Measurements from ENCODE around the gene GCNT1.
"Not testable (repeated sequence)": the region's sequence is repeated elsewhere in the genome, so short reads cannot be mapped to it uniquely, and the experiment has no call there.

- TF ChIP-seq CTCF (IDR thresholded peaks at IDR 0.05); EZH2 (IDR thresholded peaks at IDR 0.05; ENCODE audit: borderline replicate concordance, insufficient read depth, low read depth, low read length, poor library complexity, severe bottlenecking): not testable (repeated sequence)
Observed at GRCh38 chr9:76434897-76435296, 24.1 kb upstream of the GCNT1 start.
